WERI-Rb-1 (cell line): ENCODE results near the gene WDPCP.
"Not testable (repeated sequence)": the region's sequence is repeated elsewhere in the genome, so short reads cannot be mapped to it uniquely, and the experiment has no call there.

ENCODE experiments used
- DNase-seq: peaks from one replicate; pipeline ENCODE4 v3.0.0-alpha.2; 2020
- H3K27ac ChIP-seq: fragments of 250-450 bp; sonication (Bioruptor Pico); 2 replicates; pipeline ENCODE4 v1.5.1; 2020; ENCODE audit warnings: mild to moderate bottlenecking, moderate library complexity
- H3K27me3 ChIP-seq: fragments of 250-450 bp; sonication (Bioruptor Pico); 2 replicates; pipeline ENCODE4 v1.5.1; 2021; ENCODE audit warnings: mild to moderate bottlenecking, low read depth, moderate library complexity; ENCODE audit not compliant: insufficient read depth, severe bottlenecking
- H3K36me3 ChIP-seq: fragments of 250-450 bp; sonication (Bioruptor Pico); 2 replicates; pipeline ENCODE4 v1.5.1; 2020; ENCODE audit warnings: mild to moderate bottlenecking, moderate library complexity
- H3K4me3 ChIP-seq: 2 replicates; pipeline ENCODE4 v1.5.1; 2011; ENCODE audit warnings: low read depth, mild to moderate bottlenecking, control low read depth, low read length
- H3K9me3 ChIP-seq: fragments of 250-450 bp; sonication (Bioruptor Pico); 2 replicates; pipeline ENCODE4 v1.5.1; 2021; ENCODE audit warnings: mild to moderate bottlenecking, moderate library complexity; ENCODE audit not compliant: severe bottlenecking
- CTCF ChIP-seq: IDR thresholded peaks from 2 replicates; pipeline ENCODE4 v1.5.1; 2011; ENCODE audit warnings: low read depth, mild to moderate bottlenecking, control low read depth, inconsistent platforms, low read length

WDPCP gene

DNA sequence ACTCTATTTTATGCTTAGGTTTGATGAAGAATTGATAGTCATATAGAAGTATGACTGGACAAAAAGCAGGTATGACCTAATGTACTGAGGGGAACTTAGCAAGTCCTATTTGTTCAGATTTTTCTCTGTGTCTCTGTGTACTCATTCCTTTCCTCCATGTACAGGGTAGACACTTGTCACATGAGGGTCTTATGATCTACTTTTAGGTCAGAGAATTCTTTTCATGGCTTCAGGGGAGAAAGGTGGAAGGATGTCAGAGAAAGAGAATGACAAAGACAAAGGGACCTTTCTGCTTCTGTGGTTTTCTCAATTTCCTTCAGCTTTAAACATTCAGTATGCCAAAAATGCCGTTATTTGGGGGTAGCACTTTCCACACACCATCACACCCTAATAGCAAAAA lies 181.6 kb downstream of the WDPCP start:
- no peak for TF ChIP-seq CTCF
- H3K36me3 ChIP-seq: no peaks in the 10 kb centered on the region

GRCh38 chr2:63403820-63404219 lies 184.5 kb downstream of the WDPCP start:
- TF ChIP-seq CTCF: no peak
- H3K36me3 ChIP-seq: no peaks in the 10 kb centered on the region
- peaks cover 4% of the 10 kb centered on the region for H3K9me3 ChIP-seq
- H3K27me3 ChIP-seq: no peaks in the 10 kb centered on the region
- no peak overlapping the region for H3K4me3 ChIP-seq
- DNase-seq: no peak
- no peak overlapping the region for H3K27ac ChIP-seq

More for the DNA sequence above, 181.6 kb downstream of the WDPCP start:
- no peak overlapping the region for H3K4me3 ChIP-seq
- H3K9me3 ChIP-seq: peaks cover 4% of the 10 kb centered on the region
- DNase-seq: no peak
- no peaks in the 10 kb centered on the region for H3K27me3 ChIP-seq
- H3K27ac ChIP-seq: no peak overlapping the region

DNA sequence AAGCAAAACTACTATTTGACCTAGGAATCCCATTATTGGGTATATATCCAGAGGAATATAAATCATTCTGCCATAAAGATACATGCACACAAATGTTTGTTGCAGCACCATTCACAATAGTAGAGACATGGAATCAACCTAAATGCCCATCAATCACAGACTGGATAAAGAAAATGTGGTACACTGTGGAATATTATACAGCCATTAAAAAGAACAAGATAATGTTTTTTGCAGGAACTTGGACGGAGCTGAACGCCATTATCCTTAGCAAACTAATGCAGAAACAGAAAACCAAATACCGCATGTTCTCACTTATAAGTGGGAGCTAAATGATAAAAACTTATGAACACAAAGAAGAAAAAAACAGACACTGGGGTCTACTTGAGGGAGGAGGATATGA lies 185.4 kb downstream of the WDPCP start:
- H3K36me3 ChIP-seq: not testable (repeated sequence)

GRCh38 chr2:63399156-63399555 lies 189.1 kb downstream of the WDPCP start:
- Histone ChIP-seq H3K27ac (no peak overlapping the region), H3K4me3 (no peak overlapping the region), H3K9me3 (peaks cover 4% of the 10 kb centered on the region), H3K36me3 (no peaks in the 10 kb centered on the region), H3K27me3 (no peaks in the 10 kb centered on the region)
- DNase-seq: no peak
- no peak for TF ChIP-seq CTCF

More for the DNA sequence above, 185.4 kb downstream of the WDPCP start:
- not testable (repeated sequence) for H3K4me3 ChIP-seq, H3K27me3 ChIP-seq, DNase-seq, H3K9me3 ChIP-seq, H3K27ac ChIP-seq

DNA sequence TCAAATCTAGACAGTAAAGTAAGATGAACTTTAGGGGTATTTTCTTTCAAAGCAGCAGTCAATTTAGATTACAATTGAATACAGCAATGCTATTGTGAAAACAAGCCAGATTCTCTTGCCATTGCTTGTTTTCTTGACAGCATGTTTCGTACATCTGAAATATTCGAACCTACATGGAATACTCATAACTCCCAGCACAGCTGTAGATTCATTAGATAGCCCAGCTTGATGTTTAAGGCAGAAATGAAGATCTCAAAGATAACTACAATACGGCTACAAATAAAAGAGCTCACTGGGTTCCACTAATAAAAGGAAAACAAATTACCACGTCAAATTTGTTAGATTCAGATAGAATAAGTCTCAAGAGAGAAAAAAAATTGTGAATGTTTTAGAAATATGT lies 208.8 kb downstream of the WDPCP start:
- H3K27ac ChIP-seq: no peak overlapping the region
- H3K9me3 ChIP-seq: no peaks in the 10 kb centered on the region
- DNase-seq: no peak
- no peak overlapping the region for H3K4me3 ChIP-seq
- no peaks in the 10 kb centered on the region for H3K36me3 ChIP-seq
- no peaks in the 10 kb centered on the region for H3K27me3 ChIP-seq
- no peak for TF ChIP-seq CTCF

DNA sequence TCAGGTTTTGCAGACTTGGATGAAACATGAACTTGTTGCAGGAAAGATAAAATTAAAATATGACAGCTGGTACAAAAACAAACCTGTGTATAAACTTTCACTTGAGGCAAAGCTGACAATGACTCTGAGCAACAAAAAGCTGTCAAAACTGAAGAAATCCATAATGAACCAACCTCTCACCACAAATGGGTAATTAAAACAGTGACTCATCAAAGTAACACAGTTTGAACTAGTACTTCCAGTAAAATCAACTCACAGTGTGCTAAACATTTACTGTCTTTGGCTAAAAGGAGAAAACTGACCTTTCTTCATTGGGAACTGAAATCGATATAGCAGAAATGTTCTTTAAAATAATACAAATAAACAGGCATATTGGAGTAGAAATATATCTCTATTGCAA lies 209.7 kb downstream of the WDPCP start:
- H3K9me3 ChIP-seq: no peaks in the 10 kb centered on the region
- TF ChIP-seq CTCF: no peak
- no peaks in the 10 kb centered on the region for H3K27me3 ChIP-seq
- H3K4me3 ChIP-seq: no peak overlapping the region
- no peak overlapping the region for H3K27ac ChIP-seq
- no peak for DNase-seq
- H3K36me3 ChIP-seq: no peaks in the 10 kb centered on the region
